ENCODE results near the gene CWF19L2.
"Not testable (repeated sequence)": the region's sequence is repeated elsewhere in the genome, so short reads cannot be mapped to it uniquely, and the experiment has no call there.

Gene CWF19L2

DNA sequence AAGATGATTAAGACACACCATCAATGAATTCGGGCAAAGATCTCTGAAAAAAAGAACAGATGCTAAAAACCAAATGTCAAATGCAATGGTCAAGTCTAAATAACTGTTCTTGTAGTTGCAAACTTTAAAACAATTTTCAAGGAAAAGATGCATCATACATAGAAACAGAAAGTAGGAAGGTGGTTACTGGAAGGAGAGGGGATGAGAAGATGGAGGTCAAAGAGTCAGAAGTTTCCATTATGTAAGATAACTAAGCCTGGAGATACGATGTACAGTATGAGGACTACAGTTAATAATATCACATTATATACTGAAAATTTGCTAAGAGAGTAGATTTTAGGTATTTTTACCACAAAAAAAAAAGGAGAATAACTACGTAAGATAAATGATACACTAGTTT lies 27.1 kb downstream of the CWF19L2 start:
- no peak for DNase-seq

DNA sequence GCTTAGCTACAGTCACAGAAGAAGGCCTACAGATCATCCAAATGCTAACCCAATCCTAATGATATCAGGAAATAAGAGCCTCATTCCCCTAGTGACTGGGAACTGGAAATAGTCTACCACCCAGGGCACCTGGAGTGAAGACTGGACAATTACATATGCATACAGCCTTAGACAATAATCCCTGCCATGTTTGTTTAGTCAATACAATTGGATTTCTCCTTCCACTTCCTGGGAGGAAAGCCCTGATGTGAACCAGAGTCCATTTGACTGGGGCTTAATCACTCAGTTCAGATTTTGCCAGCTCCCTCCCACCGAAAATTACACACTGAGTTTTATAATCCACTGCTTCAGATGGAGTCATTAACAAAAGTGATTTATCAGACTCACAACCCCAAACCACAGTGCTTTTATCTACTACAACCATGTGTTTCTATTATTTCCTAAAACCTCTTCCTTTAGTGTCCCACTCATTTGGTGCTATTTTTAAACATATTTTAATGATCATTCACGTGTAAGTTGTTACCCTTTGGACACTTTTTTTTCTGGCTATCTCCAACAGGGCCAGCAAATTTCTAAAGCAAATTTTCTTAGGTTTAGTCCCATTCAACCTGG lies 29.9 kb downstream of the CWF19L2 start:
- DNase-seq = no peak

DNA sequence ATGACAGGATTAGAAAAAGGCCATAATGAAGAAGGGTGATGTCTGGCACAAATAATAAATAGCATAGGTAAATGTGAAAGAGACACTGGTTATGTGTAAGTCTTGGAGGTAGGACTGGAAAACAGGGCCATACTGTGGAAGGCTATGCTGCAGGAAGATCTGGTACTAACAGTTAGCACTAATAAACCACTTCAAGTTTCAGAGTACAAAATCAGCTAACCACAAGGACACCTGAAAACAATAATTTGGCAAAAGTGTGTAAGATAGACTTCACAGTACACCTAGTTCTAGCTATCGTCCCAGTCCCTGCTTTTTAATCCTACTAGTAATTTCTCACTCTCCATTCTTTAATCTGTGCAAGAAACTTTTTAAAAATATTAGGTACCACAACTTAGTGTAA lies 44.3 kb downstream of the CWF19L2 start:
- no peak for DNase-seq

DNA sequence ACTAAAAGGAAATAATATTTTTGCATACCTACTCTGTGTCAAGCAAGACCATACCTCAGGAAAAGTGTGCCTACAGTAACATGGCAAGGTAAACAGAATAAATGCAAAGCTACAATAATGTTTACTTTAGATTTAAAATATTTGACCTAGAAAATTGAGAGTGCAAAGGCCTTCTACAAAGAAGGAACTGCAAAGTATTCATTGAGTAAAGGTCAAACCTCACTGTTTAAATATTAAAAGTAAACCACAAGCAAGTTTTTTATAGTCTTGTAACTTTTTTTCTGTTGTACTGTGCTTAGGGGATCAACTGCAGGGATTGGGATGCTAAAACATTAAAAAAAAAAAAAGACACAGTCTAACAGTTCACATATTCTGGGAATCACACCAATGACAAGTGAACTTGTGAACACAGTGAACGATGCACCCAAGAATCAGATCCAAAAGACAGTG lies 48.8 kb downstream of the CWF19L2 start:
- no peak for DNase-seq

DNA sequence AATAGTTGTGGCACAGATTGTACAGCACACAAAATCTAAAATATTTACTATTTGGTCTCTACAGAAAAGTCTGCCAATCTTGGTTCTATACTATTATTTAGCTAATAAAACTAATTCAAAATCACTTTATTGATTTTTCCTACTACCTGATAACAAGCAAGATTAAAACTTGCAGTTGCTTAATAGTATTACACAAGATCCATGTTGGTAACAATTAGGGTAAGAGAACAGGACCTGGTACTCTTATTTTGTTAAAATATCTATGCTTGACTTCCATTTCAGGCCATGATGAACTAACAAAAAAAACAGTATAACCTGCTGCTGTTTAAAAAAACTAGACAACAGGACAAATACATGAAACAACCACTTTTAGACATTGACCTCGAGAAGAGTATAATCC lies 52.4 kb downstream of the CWF19L2 start:
- no peak for DNase-seq

DNA sequence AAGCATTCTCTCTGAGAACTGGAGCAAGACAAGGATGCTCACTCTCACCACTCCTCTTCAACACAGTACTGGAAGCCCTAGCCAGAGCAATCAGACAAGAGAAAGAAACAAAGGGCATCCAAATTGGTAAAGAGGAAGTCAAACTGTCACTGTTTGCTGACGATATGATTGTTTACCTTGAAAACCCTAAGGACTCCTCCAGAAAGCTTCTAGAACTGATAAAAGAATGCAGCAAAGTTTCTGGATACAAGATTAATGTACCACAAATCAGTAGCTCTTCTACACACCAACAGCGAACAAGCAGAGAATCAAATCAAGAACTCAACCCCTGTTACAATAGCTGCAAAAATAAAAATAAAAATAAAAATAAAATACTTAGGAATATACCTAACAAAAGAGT lies 56.5 kb downstream of the CWF19L2 start:
- not testable (repeated sequence) for DNase-seq

DNA sequence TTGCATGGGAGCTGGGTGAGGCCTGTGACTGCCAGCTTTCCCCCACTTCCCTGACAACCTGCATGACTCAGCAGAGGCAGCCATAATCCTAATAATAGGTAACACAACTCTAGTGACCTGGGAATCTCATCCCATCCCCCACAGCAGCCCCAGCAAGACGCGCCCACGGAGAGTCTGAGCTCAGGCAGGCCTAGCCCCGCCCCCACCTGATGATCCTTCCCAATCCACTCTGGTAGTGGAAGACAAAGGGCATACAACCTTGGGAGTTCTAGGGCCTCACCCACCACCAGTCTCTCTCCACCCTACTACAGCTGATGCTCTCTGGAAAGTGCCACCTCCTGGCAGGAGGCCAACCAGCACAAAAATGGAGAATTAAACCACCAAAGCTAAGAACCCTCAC lies 60.3 kb downstream of the CWF19L2 start:
- no peak for DNase-seq

DNA sequence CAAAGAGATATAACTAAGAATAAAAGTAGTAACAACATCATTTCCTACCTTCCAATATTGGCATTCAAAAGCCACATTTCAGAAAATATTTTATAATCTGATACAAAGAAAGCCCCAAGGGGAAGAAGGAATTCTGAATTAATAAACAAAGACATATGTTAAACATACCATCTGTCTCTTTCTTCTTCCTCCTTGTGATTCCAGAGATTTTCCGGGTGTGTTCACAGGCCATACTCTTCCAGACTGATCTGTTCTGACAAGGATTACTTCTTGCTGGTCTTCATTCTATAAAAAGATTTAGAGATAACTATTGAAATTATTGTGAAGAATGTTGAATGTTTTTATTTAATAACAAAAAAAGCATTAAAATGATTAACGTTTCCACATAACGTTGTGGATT lies 65.0 kb downstream of the CWF19L2 start:
- DNase-seq = no peak

DNA sequence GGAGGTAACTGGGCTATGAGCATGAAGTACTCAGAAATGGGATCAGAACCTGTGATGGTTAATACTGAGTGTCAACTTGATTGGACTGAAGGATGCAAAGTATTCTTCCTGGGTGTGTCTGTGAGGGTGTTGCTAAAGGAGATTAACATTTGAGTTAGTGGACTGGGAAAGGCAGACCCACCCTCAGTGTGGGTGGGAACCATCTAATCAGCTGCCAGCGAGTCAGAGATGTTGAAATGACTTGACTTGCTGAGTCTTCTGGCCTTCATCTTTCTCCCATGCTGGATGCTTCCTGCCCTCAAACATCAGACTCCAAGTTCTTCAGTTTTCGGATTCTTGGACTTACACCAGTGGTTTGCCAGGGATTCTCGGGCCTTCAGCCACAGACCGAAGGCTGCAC lies 66.9 kb downstream of the CWF19L2 start:
- DNase-seq = not testable (repeated sequence)

DNA sequence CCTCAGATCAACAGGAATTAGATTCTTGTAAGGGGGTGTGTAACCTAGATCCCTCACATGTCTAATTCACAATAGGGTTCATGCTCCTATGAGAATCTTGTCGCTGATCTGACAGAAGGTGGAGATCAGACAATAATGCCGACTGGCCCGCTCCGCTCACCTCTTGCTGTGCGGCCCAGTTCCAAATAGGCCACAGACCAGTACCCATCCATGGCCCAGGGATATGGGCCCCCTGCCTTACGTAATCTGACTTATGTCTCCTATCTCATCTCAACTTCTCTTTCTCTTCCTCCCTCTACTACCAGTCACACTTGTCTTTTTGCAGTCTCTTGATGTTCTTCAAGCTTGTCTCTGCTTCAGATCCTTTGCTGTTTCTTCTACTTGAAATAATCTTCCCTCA lies 70.0 kb downstream of the CWF19L2 start:
- DNase-seq = no peak

DNA sequence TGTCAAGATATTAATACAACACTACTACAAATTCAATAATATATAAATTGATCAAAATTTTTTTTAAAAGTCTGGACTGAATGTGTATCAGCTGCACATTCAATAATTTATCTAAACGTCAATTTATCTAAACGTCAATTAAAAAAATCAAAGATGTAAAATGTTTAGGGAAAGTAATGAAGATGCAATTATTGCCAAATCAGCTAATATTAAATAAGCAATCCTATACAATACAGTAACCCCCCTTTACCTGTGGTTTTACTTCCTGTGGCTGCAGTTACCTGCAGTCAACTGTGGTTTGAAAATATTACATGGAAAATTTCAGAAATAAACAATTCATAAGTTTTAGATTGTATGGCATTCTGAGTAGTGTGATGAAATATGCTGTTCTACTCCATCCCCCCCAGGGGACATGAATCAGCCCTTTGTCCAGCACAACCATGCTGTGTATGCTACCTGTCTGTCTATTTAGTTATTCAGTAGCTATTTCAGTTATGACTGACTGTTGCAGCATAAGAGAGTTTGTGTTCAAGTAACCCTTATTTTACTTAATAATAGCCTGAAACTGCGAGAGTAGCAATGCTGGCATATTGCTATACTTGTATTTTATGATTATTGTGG lies 72.2 kb downstream of the CWF19L2 start:
- no peak for DNase-seq

DNA sequence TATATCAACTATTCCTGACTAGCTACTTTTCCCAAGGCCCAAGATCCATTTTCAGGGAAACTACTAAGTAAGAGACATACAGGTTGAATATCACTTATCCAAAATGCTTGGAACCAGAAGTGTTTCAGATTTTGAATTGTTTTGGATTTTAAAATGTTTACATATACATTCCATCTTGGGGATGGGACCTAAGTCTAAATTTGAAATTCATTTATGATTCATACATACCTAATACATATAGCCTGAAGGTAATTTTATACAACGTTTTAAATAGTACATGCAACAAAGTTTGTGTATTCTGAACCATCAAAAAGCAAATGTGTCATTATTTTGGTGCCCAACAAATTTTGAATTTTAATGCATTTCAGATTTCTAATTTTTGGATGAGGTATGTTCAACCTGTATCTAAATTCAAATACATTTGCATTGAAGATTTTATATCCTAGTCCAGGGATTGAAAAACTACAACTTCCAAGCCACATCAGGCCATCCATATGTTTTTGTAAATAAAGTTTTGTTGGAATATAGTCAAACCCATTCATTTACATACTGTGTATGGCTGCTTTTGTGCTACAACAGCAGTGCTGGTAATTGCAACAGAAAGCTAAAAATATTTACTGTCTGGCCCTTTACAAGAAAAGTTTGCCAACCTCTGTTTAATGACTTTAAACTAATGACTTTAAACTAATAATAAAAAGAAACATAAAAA lies 73.3 kb downstream of the CWF19L2 start:
- DNase-seq = no peak

DNA sequence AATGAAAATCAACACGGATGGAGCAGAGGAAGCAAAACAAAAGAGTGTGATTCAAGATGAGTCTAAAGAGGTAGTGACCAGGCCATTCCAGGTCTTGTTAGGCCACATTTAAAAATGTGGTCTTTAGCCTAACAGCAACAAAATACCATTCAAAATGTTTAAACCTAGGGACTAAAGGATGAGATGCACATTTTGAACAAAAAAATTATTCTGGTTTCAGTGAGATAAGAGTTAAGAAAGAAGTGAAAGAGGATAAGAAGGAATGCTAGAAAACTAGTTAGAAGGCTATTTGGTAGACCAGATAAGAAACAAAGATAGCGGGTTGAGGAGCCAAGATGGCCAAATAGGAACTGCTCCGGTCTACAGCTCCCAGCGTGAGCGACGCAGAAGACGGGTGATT lies 85.2 kb downstream of the CWF19L2 start:
- no peak for DNase-seq

DNA sequence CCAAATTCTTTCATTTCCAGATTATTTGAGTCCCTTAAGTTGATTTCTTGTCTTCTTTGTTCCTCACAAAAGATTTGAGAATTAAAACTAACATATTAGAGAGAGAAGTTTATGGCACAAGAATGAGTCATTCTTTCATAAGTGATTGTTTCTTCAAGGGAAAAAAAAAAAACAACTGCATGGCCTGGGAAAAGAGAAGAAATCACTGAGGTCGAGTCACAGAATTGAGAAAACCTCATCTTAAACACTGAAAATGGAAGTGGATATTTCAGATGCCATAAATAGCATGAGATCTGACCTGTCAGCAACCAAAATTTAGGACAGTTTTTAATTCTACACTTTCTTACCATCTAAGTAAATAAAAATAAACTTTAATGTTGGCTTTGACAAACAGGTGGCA lies 87.2 kb downstream of the CWF19L2 start:
- DNase-seq = no peak

DNA sequence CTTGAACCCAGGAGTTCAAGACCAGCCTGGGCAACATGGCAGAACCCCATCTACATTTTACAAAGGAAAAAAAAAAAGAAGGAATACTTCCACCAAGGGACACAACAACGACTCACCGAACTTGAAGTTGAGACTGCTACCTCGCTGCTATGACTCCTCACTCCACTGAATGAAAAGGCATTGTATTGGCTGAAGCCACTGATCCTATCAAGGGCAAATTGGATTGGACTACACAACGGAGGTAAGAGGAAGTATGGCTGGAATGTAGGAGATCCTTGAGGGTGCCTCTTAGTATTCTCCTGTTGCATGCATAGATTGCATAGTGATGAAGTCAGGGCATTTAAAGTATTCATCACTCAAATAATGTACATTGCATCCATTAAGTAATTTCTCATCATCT lies 97.9 kb downstream of the CWF19L2 start:
- DNase-seq = no peak

DNA sequence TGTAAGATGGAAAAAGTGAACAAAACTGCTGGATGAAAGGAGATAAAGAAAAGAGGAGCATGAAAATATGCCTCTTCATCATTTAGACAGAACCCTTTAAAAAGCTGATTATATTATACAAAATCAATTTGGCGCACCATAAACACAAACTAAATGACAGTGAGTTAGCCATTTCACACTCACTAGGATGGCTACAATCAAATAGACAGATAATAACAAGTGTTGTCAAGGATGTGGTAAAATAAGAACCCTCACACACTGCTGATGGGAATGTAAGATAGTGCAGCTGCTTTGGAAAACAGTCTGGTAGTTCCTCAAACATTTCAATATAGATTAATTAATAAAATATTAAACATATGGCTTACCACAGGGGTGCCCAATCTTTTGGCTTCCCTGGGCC lies 99.7 kb downstream of the CWF19L2 start:
- DNase-seq = no peak

DNA sequence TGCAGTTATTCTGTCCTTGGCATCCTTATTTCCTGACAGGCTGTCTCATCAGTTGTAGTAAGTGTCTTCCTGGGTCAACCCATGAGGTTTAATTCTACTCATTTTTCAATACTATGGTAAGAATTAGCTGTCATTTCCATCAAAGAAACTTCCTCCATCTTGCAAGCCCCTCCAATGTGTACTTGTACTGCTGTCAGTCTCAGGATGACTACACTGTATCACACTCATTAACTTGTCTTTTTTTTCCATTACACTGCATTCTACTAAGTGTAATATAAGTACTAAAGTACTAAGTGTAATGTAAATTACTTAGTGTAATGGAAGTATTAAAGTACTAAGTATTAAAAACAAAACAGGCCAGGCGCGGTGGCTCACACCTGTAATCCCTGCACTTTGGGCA lies 102.8 kb downstream of the CWF19L2 start:
- DNase-seq = no peak

DNA sequence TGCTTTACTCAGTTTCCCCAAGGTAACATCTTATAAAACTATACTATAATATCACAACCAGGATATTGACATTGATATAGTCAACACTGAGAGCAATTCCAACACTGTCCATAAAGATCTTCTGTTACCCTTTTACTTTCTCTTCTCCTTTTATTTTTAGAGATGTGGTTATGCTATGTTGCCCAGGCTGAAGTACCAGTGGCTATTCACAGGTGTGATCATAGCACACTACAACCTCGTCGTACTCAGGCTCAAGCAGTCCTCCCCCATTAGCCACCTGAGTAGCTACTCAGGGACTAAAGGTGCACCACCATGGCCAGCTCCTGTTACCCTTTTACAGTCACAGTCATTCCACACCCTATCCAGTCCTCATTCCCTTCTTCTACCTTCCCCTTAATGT lies 119.7 kb downstream of the CWF19L2 start:
- no peak for DNase-seq

DNA sequence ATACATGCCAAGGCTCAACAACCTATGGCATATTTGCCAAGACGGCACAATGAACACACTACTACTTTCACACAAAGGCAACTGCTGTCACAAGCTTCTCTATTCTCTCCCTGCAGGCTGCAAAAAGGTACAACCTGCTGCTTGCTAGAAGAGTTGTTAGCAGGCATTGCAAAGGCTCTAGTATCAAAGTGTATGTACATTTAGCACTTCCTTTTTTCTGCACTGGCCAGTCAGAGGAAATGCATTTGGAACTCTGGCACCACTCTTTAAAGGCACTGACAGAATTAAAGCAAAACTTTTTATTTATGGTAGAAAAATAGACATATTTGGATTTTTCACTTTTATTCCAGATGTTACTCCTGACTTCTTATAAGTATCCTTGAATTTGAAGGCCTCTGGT lies 125.9 kb downstream of the CWF19L2 start:
- no peak for DNase-seq

DNA sequence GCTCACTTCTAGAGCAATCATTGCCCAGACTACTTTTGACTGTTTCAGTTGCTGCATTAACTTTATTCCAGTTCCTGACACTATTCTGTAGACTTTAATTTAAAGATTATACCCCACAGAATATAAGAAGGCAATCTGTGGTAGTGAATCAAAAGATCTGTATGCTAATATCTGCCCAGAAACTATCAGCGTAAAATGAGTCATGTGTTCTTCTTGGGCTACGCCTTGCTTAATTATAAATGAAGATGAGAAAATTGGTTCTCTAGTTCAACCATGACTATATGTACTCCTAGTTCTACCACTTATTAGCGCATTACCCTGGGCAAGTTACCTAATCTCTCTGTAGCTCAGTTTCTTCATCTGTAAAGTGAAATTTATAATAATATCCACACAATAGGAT lies 128.5 kb downstream of the CWF19L2 start:
- DNase-seq = no peak

DNA sequence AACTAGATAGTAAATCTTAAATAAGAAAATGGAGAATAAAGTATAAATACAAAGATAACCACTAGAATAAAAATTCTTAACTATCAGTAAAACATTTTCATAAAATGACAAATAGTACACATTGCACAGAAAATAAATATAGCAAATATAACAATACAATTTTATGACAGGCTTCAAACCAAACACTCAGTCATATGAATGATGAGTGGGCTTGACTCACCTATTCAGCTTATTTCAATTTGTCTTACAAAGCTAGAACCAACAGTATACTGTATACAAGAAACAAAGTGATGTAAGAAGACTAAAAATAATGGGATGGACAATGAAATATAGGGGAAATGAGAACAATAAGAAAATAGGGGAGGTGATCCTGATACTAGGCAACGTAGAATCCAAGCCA lies 141.2 kb downstream of the CWF19L2 start:
- DNase-seq = no peak

DNA sequence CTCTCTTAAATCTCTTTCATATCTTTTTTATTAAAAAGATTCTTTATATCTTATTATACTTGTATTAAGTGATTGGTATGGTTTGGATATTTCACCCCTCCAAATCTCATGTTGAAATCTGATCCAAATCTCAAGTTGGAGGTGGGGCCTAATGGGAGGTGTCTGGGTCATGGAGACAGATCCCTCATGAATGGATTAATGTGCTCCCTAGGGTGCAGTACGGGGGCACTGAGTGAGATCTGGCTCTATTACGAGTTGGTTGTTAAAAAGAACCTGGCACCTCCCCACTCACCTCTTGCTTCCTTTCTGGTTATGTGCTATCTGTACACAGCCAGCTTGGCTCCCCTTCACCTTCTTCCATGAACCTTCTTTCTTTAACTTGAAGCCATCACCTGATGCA lies 149.6 kb downstream of the CWF19L2 start:
- DNase-seq = no peak

DNA sequence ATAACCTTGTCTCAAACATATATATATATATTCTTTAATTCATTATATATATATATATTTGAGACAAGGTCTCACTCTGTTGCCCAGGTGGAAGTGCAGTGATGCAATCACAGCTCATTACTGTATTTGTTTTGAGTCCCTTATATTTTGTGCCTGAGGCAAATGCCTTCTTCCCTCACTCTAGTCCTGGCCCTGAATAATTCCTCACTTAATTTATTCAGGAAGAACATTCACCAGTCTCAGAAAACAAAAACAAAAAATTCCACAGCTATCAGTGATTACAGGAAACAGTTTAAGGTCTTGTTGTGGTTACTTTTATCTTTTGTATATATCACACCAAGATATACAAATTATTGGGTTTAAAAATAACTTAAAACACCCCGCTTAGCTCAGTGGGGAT lies 155.7 kb downstream of the CWF19L2 start:
- DNase-seq = no peak

DNA sequence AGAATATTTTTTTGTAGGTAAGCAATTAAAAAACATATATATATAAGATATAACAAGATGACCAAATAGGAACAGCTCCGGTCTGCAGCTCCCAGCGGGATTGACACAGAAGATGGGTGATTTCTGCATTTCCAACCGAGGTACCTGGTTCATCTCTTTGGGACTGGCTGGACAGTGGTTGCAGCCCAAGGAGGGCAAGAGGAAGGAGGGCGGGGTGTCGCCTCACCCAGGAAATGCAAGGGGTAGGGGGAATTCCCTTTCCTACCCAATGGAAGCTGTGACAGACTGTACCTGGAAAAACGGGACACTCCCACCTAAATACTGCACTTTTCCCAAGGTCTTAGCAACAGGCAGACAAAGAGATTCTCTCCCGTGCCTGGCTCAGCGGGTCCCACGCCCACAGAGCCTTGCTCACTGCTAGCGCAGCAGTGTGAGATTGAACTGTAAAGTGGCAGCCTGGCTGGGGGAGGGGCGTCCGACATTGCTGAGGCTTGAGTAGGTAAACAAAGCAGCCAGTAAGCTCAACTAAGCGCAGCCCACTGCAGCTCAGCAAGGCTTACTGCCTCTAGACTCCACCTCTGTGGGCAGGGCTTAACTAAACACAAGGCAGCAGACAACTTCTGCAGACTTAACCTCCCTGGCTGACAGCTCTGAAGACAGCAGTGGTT lies 163.8 kb downstream of the CWF19L2 start:
- DNase-seq = no peak

Measured in stimulated activated naive CD4-positive, alpha-beta T cell (primary cell).